Activated CD8-positive, alpha-beta T cell treated with anti-CD3 and anti-CD28 coated beads for 36 hours (primary cell): Measurements from ENCODE around the gene RC3H1. TPM values are rescaled to one million over a fixed set of nuclear protein-coding genes. Genes with fewer than 3 reads are reported as not detected.
"Not testable (repeated sequence)": the region's sequence is repeated elsewhere in the genome, so short reads cannot be mapped to it uniquely, and the experiment has no call there.

Source experiments
- ATAC-seq: fragments of 200-7000 bp; cut with Tn5 transposase; one replicate; pipeline ENCODE4 v1.10.0; 2021; ENCODE audit warnings: mild to moderate bottlenecking, moderate library complexity
- CTCF ChIA-PET: fragments of 350-600 bp; sonication (Branson Sonifier 250); formaldehyde crosslinking; loops from one replicate; lab custom pipeline; 2021; ENCODE audit warnings: antibody characterized with exemption; lab: Charles Lee
- POLR2A ChIA-PET: fragments of 350-600 bp; sonication (Branson Sonifier 250); formaldehyde crosslinking; loops from one replicate; lab custom pipeline; 2021; ENCODE audit warnings: antibody characterized with exemption; lab: Charles Lee
- DNase-seq: peaks from one replicate; pipeline ENCODE4 v3.0.0-alpha.2; 2020
- H3K27ac Mint-ChIP-seq: one replicate; pipeline ENCODE4 v1.8.0; 2021; ENCODE audit warnings: mild to moderate bottlenecking, mixed read lengths
- H3K27me3 Mint-ChIP-seq: one replicate; pipeline ENCODE4 v1.8.0; 2021; ENCODE audit warnings: mixed read lengths
- H3K36me3 Mint-ChIP-seq: one replicate; pipeline ENCODE4 v1.8.0; 2021; ENCODE audit warnings: low read depth, mixed read lengths
- H3K4me1 Mint-ChIP-seq: one replicate; pipeline ENCODE4 v1.8.0; 2021; ENCODE audit warnings: low read depth, mixed read lengths
- H3K4me3 Mint-ChIP-seq: one replicate; pipeline ENCODE4 v1.8.0; 2021; ENCODE audit warnings: mild to moderate bottlenecking, moderate library complexity, mixed read lengths
- H3K9me3 Mint-ChIP-seq: one replicate; pipeline ENCODE4 v1.8.0; 2021; ENCODE audit warnings: mixed read lengths
- CTCF ChIP-seq: fragments of 200-600 bp; IDR thresholded peaks from one replicate; pipeline ENCODE4 v1.8.0; 2022; ENCODE audit warnings: antibody characterized with exemption, mild to moderate bottlenecking
- intact Hi-C: fragments of 100-400 bp; cut with micrococcal nuclease; formaldehyde crosslinking; loops from one replicate; pipeline ENCODE4 v1.10.0; 2022
- total RNA-seq, 2 experiments: library from RNA; stranded (reverse); gene quantifications; one replicate each; pipeline ENCODE4 v1.2.3, GENCODE V29; 2021

The RC3H1 gene
- total RNA-seq, 2 experiments from 2014 or later: 24.9 to 27.2 TPM

DNA sequence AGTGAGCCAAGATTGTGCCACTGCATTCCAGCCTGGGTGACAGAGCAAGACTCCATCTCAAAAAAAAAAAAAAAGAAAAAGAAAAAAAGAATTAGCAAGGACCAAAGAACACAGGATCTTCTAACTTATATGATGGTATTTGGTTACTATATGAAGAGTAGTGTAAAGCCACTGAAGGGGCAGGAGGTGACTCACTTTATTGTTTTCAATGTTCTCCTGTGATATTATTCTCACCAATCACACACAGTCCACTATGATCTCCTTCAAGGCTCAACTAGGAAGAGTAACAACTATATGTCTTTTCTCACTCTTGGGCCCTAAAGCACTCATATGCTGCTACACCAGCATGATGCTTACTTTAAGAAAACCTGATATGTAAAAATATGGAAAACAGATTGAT is 26.7 kb downstream of the RC3H1 start:
- H3K36me3 Mint-ChIP-seq: peaks cover 19% of the 10 kb centered on the region
- H3K4me1 Mint-ChIP-seq: peaks cover 32% of the 10 kb centered on the region
- DNase-seq (no peak), ATAC-seq (peak; percentile 70)
- no peak overlapping the region for H3K4me3 Mint-ChIP-seq
- no peak for TF ChIP-seq CTCF
- H3K27ac Mint-ChIP-seq: no peak overlapping the region
- ChIA-PET CTCF (no interaction called here), POLR2A (no interaction called here)
- no peaks in the 10 kb centered on the region for H3K9me3 Mint-ChIP-seq
- no peaks in the 10 kb centered on the region for H3K27me3 Mint-ChIP-seq
- intact Hi-C loops: no loop called here

DNA sequence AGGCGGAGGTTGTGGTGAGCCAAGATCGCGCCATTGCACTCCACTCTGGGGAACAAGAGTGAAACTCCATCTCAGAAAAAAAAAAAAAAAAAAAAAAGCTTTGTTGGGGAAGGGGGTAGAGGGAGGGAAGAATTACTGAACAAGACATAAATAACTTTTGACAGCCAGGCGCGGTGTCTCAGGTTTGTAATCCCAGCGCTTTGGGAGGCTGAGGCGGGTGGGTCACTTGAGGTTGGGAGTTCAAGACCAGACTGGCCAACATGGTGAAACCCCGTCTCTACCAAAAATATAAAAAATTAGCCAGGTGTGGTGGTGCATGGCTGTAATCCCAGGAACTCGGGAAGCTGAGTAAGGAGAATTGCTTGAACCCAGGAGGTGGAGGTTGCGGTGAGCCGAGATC is 28.2 kb downstream of the RC3H1 start:
- H3K4me3 Mint-ChIP-seq, POLR2A ChIA-PET, DNase-seq, H3K27ac Mint-ChIP-seq, H3K9me3 Mint-ChIP-seq, H3K27me3 Mint-ChIP-seq, intact Hi-C loops, ATAC-seq: not testable (repeated sequence)
- Mint-ChIP-seq H3K4me1 (peaks cover 23% of the 10 kb centered on the region), H3K36me3 (peaks cover 23% of the 10 kb centered on the region)
- CTCF ChIA-PET: interaction anchor here (0.7 kb wide), 1 partner anchor 120 kb away, joined by 3 read pairs; no protein-coding TSS in a partner anchor

DNA sequence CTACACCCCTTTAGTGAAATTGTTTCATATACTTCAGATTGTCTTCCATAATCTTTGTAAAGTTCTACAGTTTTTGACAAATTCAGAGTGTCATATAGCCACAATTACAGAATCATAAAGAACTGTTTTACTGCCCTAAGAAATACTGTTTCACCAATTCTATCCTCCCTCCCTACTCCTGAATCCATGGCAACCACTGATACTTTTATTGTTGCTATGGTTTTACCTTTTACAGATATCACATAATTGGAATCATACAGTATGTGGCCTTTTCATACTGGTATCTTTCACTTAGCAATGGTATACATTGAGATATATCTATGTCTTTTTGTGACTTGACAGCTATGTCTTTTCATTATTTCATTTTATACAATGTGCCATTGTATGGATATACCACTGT is 34.1 kb downstream of the RC3H1 start:
- intact Hi-C loops: no loop called here
- H3K27me3 Mint-ChIP-seq: no peaks in the 10 kb centered on the region
- H3K4me1 Mint-ChIP-seq: no peaks in the 10 kb centered on the region
- peaks cover 23% of the 10 kb centered on the region for H3K36me3 Mint-ChIP-seq
- no peak overlapping the region for H3K4me3 Mint-ChIP-seq
- ATAC-seq (no peak), DNase-seq (no peak)
- no peak for TF ChIP-seq CTCF
- H3K9me3 Mint-ChIP-seq: no peaks in the 10 kb centered on the region
- ChIA-PET CTCF (interaction anchor here (0.9 to 1.2 kb wide), 2 partner anchors 23 to 274 kb away, joined by 3 read pairs; no protein-coding TSS in a partner anchor), POLR2A (no interaction called here)
- no peak overlapping the region for H3K27ac Mint-ChIP-seq

GRCh38 chr1:173986951-173987350 is 35.2 kb downstream of the RC3H1 start:
- intact Hi-C loops: no loop called here
- ATAC-seq: no peak
- DNase-seq: no peak
- H3K36me3 Mint-ChIP-seq: peaks cover 18% of the 10 kb centered on the region
- H3K4me1 Mint-ChIP-seq: no peaks in the 10 kb centered on the region
- ChIA-PET CTCF (no interaction called here), POLR2A (interaction anchor here (0.6 kb wide), 2 partner anchors 34 to 238 kb away, joined by 3 to 4 read pairs; no protein-coding TSS in a partner anchor)
- no peak overlapping the region for H3K27ac Mint-ChIP-seq
- H3K27me3 Mint-ChIP-seq: no peaks in the 10 kb centered on the region
- H3K4me3 Mint-ChIP-seq: no peak overlapping the region
- TF ChIP-seq CTCF: no peak
- H3K9me3 Mint-ChIP-seq: no peaks in the 10 kb centered on the region

DNA sequence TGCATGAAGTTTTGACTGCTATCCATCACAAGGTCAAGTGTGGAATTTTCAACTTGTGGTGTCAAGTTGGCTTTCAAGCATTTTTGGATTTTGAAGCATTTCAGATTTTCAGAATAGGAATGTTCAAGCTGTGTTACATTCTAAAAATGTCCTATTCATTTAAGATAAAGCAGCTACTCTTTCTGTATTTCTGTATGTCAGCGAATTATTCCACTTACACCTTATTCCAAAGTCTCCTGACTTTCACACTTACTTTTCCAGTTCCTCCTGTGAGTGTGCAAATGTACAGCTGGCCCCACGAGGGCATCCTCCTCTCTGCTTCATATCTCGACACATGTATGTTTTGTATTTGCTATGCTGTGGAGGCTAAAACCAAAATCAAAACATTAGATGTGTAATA is 51.9 kb downstream of the RC3H1 start:
- Mint-ChIP-seq H3K36me3 (peaks cover 30% of the 10 kb centered on the region), H3K9me3 (no peaks in the 10 kb centered on the region), H3K4me1 (peaks cover 5% of the 10 kb centered on the region), H3K4me3 (no peak overlapping the region), H3K27me3 (no peaks in the 10 kb centered on the region), H3K27ac (no peak overlapping the region)
- ChIA-PET CTCF (interaction anchor here (1.2 to 1.3 kb wide), 2 partner anchors 16 to 292 kb away, joined by 3 to 4 read pairs; no protein-coding TSS in a partner anchor), POLR2A (interaction anchor here (0.6 to 0.9 kb wide), 2 partner anchors 51 to 1399 kb away, joined by 3 read pairs; no protein-coding TSS in a partner anchor)
- intact Hi-C loops: no loop called here
- DNase-seq (no peak), ATAC-seq (no peak)
- no peak for TF ChIP-seq CTCF

GRCh38 chr1:173965896-173966295 is 56.3 kb downstream of the RC3H1 start:
- H3K27ac Mint-ChIP-seq, H3K4me1 Mint-ChIP-seq, H3K9me3 Mint-ChIP-seq, intact Hi-C loops, H3K27me3 Mint-ChIP-seq, ATAC-seq, H3K4me3 Mint-ChIP-seq, DNase-seq: not testable (repeated sequence)
- peaks cover 28% of the 10 kb centered on the region for H3K36me3 Mint-ChIP-seq
- ChIA-PET CTCF (interaction anchor here (1.5 kb wide), 1 partner anchor 23 kb away, joined by 3 read pairs; no protein-coding TSS in a partner anchor), POLR2A (interaction anchor here (1.0 to 1.1 kb wide), 2 partner anchors 68 to 192 kb away, joined by 3 read pairs; no protein-coding TSS in a partner anchor)
